ENCODE measurements around the gene FAM120A.
A peak's percentile ranks its signal among the peaks of the same experiment; 100 is the strongest.
"Not testable (repeated sequence)": the region's sequence is repeated elsewhere in the genome, so short reads cannot be mapped to it uniquely, and the experiment has no call there.

The FAM120A gene

DNA sequence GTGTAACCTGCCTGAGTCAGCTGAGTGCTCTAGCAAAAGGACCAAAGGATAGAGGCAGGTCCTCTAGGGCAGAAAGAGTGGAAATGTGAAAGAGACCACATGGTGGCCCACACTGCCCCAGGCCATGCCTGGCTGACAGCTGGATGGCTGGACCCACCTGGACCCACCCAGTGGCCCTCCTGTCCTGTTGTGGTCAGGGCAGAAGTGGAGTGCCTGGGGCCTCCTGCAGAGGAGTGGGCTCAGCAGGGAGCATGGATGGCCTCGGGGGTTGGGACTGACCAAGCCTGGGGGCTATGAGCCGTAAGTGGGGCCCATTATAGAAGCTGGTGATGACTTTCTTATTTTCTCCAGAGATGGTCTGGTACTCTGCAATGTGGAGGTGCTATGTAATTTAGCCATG lies 57.6 kb downstream of the FAM120A start:
- no peak overlapping the region for H3K4me3 ChIP-seq (ENCODE audit: low read length in 2 of 2)
- no peak overlapping the region for H2BK120ac ChIP-seq (ENCODE audit: low read depth, low read length)
- peaks cover 0 to 2% (median 0%) of the 10 kb centered on the region in 3 experiments for H3K27me3 ChIP-seq (ENCODE audit: control insufficient read depth in 3 of 3, insufficient read depth in 3 of 3, low read depth in 1 of 3, low read length in 3 of 3)
- no peak overlapping the region for H3K23ac ChIP-seq (ENCODE audit: low read depth, low read length, poor library complexity)
- no peak overlapping the region for H3K4me2 ChIP-seq (ENCODE audit: insufficient read depth, low read length, poor library complexity, severe bottlenecking)
- DNase-seq (ENCODE audit: low spot score) = no peak
- no peak overlapping the region for H2BK15ac ChIP-seq (ENCODE audit: low read length)
- H3K36me3 ChIP-seq (replicated peaks in 1 of 2; ENCODE audit: control insufficient read depth in 2 of 2, insufficient read depth in 2 of 2, low read length in 2 of 2) = peaks cover 2 to 37% of the 10 kb centered on the region in 2 donors
- peak overlapping the region; percentile 75 for H3K14ac ChIP-seq (ENCODE audit: low read length)
- H4K8ac ChIP-seq (ENCODE audit: low read depth, low read length) = no peak overlapping the region
- H3K4ac ChIP-seq (ENCODE audit: low read length) = no peak overlapping the region
- no CpG with 5 or more reads among the region's 2 CpGs for WGBS, 2 donors (ENCODE audit: extremely low coverage in 2 of 2, insufficient read length in 2 of 2, insufficient replicate concordance in 1 of 2)
- H3K27ac ChIP-seq (replicated peaks; ENCODE audit: low read length) = no peak overlapping the region
- H3K9ac ChIP-seq (ENCODE audit: low read depth, low read length, poor library complexity) = no peak overlapping the region
- no peak overlapping the region for H4K91ac ChIP-seq (ENCODE audit: low read depth, low read length, poor library complexity)
- no peak overlapping the region for H3K18ac ChIP-seq (ENCODE audit: low read length)
- H3K9me3 ChIP-seq (replicated peaks in 1 of 2; ENCODE audit: control insufficient read depth in 2 of 2, insufficient read depth in 1 of 2, low read depth in 1 of 2, low read length in 2 of 2) = no peaks in the 10 kb centered on the region
- no peak overlapping the region for H2AK5ac ChIP-seq (ENCODE audit: low read depth, low read length)
- no peak overlapping the region for H2BK5ac ChIP-seq (ENCODE audit: low read length)
- H3K79me1 ChIP-seq (ENCODE audit: low read depth, low read length) = peaks cover 2% of the 10 kb centered on the region
- H3K4me1 ChIP-seq (ENCODE audit: control insufficient read depth in 2 of 2, insufficient read depth in 1 of 2, low read depth in 1 of 2, low read length in 2 of 2) = peaks cover 0 to 3% of the 10 kb centered on the region in 2 donors
- H2BK12ac ChIP-seq (ENCODE audit: low read length) = peak overlapping the region; percentile 46
- H2AFZ ChIP-seq (ENCODE audit: low read length) = no peak overlapping the region

GRCh38 chr9:93510041-93510440 lies 58.6 kb downstream of the FAM120A start:
- H3K27me3 ChIP-seq (ENCODE audit: control insufficient read depth in 3 of 3, insufficient read depth in 3 of 3, low read depth in 1 of 3, low read length in 3 of 3) = peaks cover 0 to 2% (median 0%) of the 10 kb centered on the region in 3 experiments
- no peak overlapping the region for H3K9ac ChIP-seq (ENCODE audit: low read depth, low read length, poor library complexity)
- no peak overlapping the region for H3K14ac ChIP-seq (ENCODE audit: low read length)
- H3K36me3 ChIP-seq (replicated peaks in 1 of 2; ENCODE audit: control insufficient read depth in 2 of 2, insufficient read depth in 2 of 2, low read length in 2 of 2) = peaks cover 2 to 31% of the 10 kb centered on the region in 2 donors
- H3K4me2 ChIP-seq (ENCODE audit: insufficient read depth, low read length, poor library complexity, severe bottlenecking) = no peak overlapping the region
- H4K91ac ChIP-seq (ENCODE audit: low read depth, low read length, poor library complexity) = no peak overlapping the region
- no peak overlapping the region for H2BK12ac ChIP-seq (ENCODE audit: low read length)
- H3K4ac ChIP-seq (ENCODE audit: low read length) = no peak overlapping the region
- H2AFZ ChIP-seq (ENCODE audit: low read length) = no peak overlapping the region
- peaks cover 0 to 3% of the 10 kb centered on the region in 2 donors for H3K4me1 ChIP-seq (ENCODE audit: control insufficient read depth in 2 of 2, insufficient read depth in 1 of 2, low read depth in 1 of 2, low read length in 2 of 2)
- H3K27ac ChIP-seq (replicated peaks; ENCODE audit: low read length) = no peak overlapping the region
- H4K8ac ChIP-seq (ENCODE audit: low read depth, low read length) = no peak overlapping the region
- no peaks in the 10 kb centered on the region for H3K9me3 ChIP-seq (replicated peaks in 1 of 2; ENCODE audit: control insufficient read depth in 2 of 2, insufficient read depth in 1 of 2, low read depth in 1 of 2, low read length in 2 of 2)
- H2BK120ac ChIP-seq (ENCODE audit: low read depth, low read length) = no peak overlapping the region
- no peak overlapping the region for H2BK5ac ChIP-seq (ENCODE audit: low read length)
- H3K79me1 ChIP-seq (ENCODE audit: low read depth, low read length) = peaks cover 2% of the 10 kb centered on the region
- no peak overlapping the region for H2AK5ac ChIP-seq (ENCODE audit: low read depth, low read length)
- no peak overlapping the region for H2BK15ac ChIP-seq (ENCODE audit: low read length)
- no CpG with 5 or more reads among the region's 7 CpGs for WGBS, 2 donors (ENCODE audit: extremely low coverage in 2 of 2, insufficient read length in 2 of 2, insufficient replicate concordance in 1 of 2)
- no peak for DNase-seq (ENCODE audit: low spot score)
- H3K18ac ChIP-seq (ENCODE audit: low read length) = no peak overlapping the region
- no peak overlapping the region for H3K4me3 ChIP-seq (ENCODE audit: low read length in 2 of 2)
- no peak overlapping the region for H3K23ac ChIP-seq (ENCODE audit: low read depth, low read length, poor library complexity)

GRCh38 chr9:93511228-93511627 lies 59.7 kb downstream of the FAM120A start:
- not testable (repeated sequence) for H3K14ac ChIP-seq (ENCODE audit: low read length); H3K4me3 ChIP-seq (ENCODE audit: low read length in 2 of 2); H2BK120ac ChIP-seq (ENCODE audit: low read depth, low read length); H4K8ac ChIP-seq (ENCODE audit: low read depth, low read length); H2BK15ac ChIP-seq (ENCODE audit: low read length); DNase-seq (ENCODE audit: low spot score); H3K4me1 ChIP-seq (ENCODE audit: control insufficient read depth in 2 of 2, insufficient read depth in 1 of 2, low read depth in 1 of 2, low read length in 2 of 2); H3K79me1 ChIP-seq (ENCODE audit: low read depth, low read length); H2BK5ac ChIP-seq (ENCODE audit: low read length); H3K4me2 ChIP-seq (ENCODE audit: insufficient read depth, low read length, poor library complexity, severe bottlenecking); H2AFZ ChIP-seq (ENCODE audit: low read length); H3K9me3 ChIP-seq (replicated peaks in 1 of 2; ENCODE audit: control insufficient read depth in 2 of 2, insufficient read depth in 1 of 2, low read depth in 1 of 2, low read length in 2 of 2); H3K23ac ChIP-seq (ENCODE audit: low read depth, low read length, poor library complexity); H3K9ac ChIP-seq (ENCODE audit: low read depth, low read length, poor library complexity); H3K27ac ChIP-seq (replicated peaks; ENCODE audit: low read length); H3K4ac ChIP-seq (ENCODE audit: low read length); H3K18ac ChIP-seq (ENCODE audit: low read length); H2BK12ac ChIP-seq (ENCODE audit: low read length); H2AK5ac ChIP-seq (ENCODE audit: low read depth, low read length); H4K91ac ChIP-seq (ENCODE audit: low read depth, low read length, poor library complexity); H3K27me3 ChIP-seq (ENCODE audit: control insufficient read depth in 3 of 3, insufficient read depth in 3 of 3, low read depth in 1 of 3, low read length in 3 of 3)
- no CpG with 5 or more reads among the region's 8 CpGs for WGBS, 2 donors (ENCODE audit: extremely low coverage in 2 of 2, insufficient read length in 2 of 2, insufficient replicate concordance in 1 of 2)
- peaks cover 2 to 26% of the 10 kb centered on the region in 2 donors for H3K36me3 ChIP-seq (replicated peaks in 1 of 2; ENCODE audit: control insufficient read depth in 2 of 2, insufficient read depth in 2 of 2, low read length in 2 of 2)

DNA sequence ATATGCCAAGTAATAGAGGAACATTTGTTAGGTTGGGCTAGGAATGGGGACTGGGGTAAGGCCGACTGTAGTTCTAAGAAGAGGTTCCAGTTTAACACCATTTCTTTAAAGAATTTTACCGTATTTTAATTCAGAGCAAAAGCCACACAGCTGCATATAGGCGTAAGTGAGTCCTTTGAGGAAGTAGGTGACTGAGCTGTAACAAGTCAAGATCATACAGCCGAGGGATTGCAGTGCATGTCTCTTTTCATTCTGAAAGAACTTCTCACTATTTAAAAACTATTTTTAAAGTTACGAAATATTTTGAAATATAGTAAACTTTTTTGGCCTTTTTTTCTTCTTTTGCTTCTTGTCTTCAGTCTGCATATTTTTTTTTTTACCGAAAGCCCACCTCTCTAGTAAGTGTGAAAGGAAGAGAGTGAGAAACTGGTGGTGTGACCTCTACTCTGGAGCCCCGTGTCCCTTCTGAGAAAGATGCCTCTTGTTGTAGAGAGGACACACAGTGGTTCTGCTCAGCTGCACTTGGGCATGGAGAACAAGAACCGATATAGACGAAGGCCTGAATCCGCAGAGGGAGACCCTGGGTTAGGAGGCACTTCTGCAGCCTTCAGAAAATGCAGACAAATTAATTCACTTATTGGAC lies 60.8 kb downstream of the FAM120A start:
- not testable (repeated sequence) for DNase-seq (ENCODE audit: low spot score); H4K8ac ChIP-seq (ENCODE audit: low read depth, low read length); H4K91ac ChIP-seq (ENCODE audit: low read depth, low read length, poor library complexity); H2BK5ac ChIP-seq (ENCODE audit: low read length); H3K14ac ChIP-seq (ENCODE audit: low read length); H2BK120ac ChIP-seq (ENCODE audit: low read depth, low read length); H3K27ac ChIP-seq (replicated peaks; ENCODE audit: low read length); H3K4ac ChIP-seq (ENCODE audit: low read length); H3K4me1 ChIP-seq (ENCODE audit: control insufficient read depth in 2 of 2, insufficient read depth in 1 of 2, low read depth in 1 of 2, low read length in 2 of 2); H3K4me2 ChIP-seq (ENCODE audit: insufficient read depth, low read length, poor library complexity, severe bottlenecking); H3K4me3 ChIP-seq (ENCODE audit: low read length in 2 of 2); H3K27me3 ChIP-seq (ENCODE audit: control insufficient read depth in 3 of 3, insufficient read depth in 3 of 3, low read depth in 1 of 3, low read length in 3 of 3); H2AK5ac ChIP-seq (ENCODE audit: low read depth, low read length); H2BK15ac ChIP-seq (ENCODE audit: low read length); H3K9me3 ChIP-seq (replicated peaks in 1 of 2; ENCODE audit: control insufficient read depth in 2 of 2, insufficient read depth in 1 of 2, low read depth in 1 of 2, low read length in 2 of 2); H2AFZ ChIP-seq (ENCODE audit: low read length); H3K18ac ChIP-seq (ENCODE audit: low read length); H2BK12ac ChIP-seq (ENCODE audit: low read length); H3K9ac ChIP-seq (ENCODE audit: low read depth, low read length, poor library complexity); H3K79me1 ChIP-seq (ENCODE audit: low read depth, low read length); H3K23ac ChIP-seq (ENCODE audit: low read depth, low read length, poor library complexity)
- no CpG with 5 or more reads among the region's 10 CpGs for WGBS, 2 donors (ENCODE audit: extremely low coverage in 2 of 2, insufficient read length in 2 of 2, insufficient replicate concordance in 1 of 2)
- H3K36me3 ChIP-seq (replicated peaks in 1 of 2; ENCODE audit: control insufficient read depth in 2 of 2, insufficient read depth in 2 of 2, low read length in 2 of 2) = peaks cover 4 to 34% of the 10 kb centered on the region in 2 donors

Measured in neuronal stem cell (in vitro differentiated cells).